Mucosa of descending colon (tissue), 3 donors: ENCODE measurements around the gene HESX1. TPM values are rescaled to one million over a fixed set of nuclear protein-coding genes. Genes with fewer than 3 reads are reported as not detected.

Experiments
- ATAC-seq: fragments of 200-7000 bp; cut with Tn5 transposase; one replicate; pipeline ENCODE4 v1.9.1; 2020; ENCODE audit warnings: mild to moderate bottlenecking, moderate library complexity
- DNase-seq, 3 donors: peaks; one replicate each; pipeline ENCODE4 v3.0.0-alpha.2; 2020
- H3K36me3 ChIP-seq: fragments of 200-600 bp; one replicate; pipeline ENCODE4 v1.8.0; 2021; ENCODE audit warnings: low read depth, mild to moderate bottlenecking
- H3K4me1 ChIP-seq: fragments of 200-600 bp; one replicate; pipeline ENCODE4 v1.8.0; 2021; ENCODE audit warnings: low read depth, mild to moderate bottlenecking
- H3K4me3 ChIP-seq: fragments of 200-600 bp; one replicate; pipeline ENCODE4 v1.8.0; 2021; ENCODE audit warnings: mild to moderate bottlenecking
- H3K9me3 ChIP-seq: fragments of 200-600 bp; one replicate; pipeline ENCODE4 v1.8.0; 2021; ENCODE audit warnings: mild to moderate bottlenecking
- intact Hi-C, 2 donors: fragments of 100-400 bp; cut with DNase I in 1 of 2; cut with micrococcal nuclease in 1 of 2; formaldehyde crosslinking; loops; one replicate each; pipeline versions ENCODE4 v1.11.0 to v1.11.1; 2022; cut with DNase I, micrococcal nuclease
- total RNA-seq, 3 donors: library from RNA; stranded (reverse); fragmentation: NEBNext Ultra II Directional in 2 of 3; extraction: Animal tissue kit (Norgen Biotek cat#: 25700) in 2 of 3; gene quantifications; one replicate each; pipeline versions ENCODE4 v1.2.1 to v1.2.4, GENCODE V29; 2021 to 2023
- TF ChIP-seq, protein P1 (sequence below): fragments of 200-600 bp; IDR thresholded peaks from one replicate; pipeline ENCODE4 v1.8.0; 2022; ENCODE audit warnings: antibody characterized with exemption, mild to moderate bottlenecking
- donor health status: DM: no; HTN: no; CAD: no; lungs with moderate emphysema.
- donor health status: DM: no; HTN: no; CAD: no.
- donor health status: DM: no; HTN: yes; CAD: no.

HESX1 gene
- total RNA-seq, 3 donors from 2014 or later: 0.58 TPM; not detected in 2

DNA sequence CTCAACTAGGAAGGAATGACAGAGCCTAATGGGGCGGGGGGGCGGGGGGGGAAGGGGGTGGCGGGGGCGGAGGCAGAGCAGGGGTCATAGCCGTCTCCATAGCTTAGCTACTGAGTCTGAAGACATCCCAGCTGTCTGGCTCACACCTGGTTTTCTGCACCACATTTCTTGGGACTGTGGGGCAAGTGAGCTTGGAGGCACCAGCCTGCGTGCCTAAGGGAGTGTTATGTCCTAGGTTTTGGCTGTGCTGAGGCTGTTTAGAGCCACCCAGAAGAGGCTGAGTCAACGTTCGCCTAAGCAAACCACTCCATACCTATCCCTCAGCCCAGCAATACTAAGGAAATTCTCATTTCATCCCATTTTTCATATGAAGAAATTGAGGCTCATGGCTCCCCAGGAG is 36.0 kb downstream of the HESX1 start:
- H3K9me3 ChIP-seq: no peaks in the 10 kb centered on the region
- intact Hi-C loops: loop anchor here in 1 of 2 donors (10.0 kb wide), 1 partner anchor 59 kb away; no protein-coding TSS in a partner anchor

DNA sequence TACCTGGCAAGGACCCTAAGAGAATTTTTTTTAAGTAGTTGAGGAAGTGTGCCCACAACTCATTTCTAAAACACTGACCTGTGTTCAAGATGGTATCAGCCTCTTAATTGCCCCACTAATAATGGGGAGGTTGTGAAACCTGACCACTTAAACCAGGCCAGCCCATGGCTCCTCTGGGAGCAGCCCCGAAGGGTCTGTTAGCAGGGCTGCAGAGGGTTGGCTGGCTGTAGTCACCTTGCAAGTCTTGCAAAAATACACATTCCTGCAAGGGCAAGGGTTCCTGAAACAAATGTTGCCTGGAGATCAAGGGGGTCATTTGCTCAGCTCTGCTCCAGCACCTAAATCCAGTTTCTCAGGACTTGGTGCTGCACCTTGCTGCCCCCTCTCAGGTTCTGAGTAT is 37.9 kb downstream of the HESX1 start:
- DNase-seq (no peak), ATAC-seq (no peak)
- H3K9me3 ChIP-seq: no peaks in the 10 kb centered on the region
- H3K36me3 ChIP-seq: no peaks in the 10 kb centered on the region
- no peak overlapping the region for H3K4me3 ChIP-seq
- intact Hi-C loops: loop anchor here in 1 of 2 donors (10.0 kb wide), 1 partner anchor 57 kb away; no protein-coding TSS in a partner anchor
- peaks cover 35% of the 10 kb centered on the region for H3K4me1 ChIP-seq
- TF ChIP-seq, protein P1, sequence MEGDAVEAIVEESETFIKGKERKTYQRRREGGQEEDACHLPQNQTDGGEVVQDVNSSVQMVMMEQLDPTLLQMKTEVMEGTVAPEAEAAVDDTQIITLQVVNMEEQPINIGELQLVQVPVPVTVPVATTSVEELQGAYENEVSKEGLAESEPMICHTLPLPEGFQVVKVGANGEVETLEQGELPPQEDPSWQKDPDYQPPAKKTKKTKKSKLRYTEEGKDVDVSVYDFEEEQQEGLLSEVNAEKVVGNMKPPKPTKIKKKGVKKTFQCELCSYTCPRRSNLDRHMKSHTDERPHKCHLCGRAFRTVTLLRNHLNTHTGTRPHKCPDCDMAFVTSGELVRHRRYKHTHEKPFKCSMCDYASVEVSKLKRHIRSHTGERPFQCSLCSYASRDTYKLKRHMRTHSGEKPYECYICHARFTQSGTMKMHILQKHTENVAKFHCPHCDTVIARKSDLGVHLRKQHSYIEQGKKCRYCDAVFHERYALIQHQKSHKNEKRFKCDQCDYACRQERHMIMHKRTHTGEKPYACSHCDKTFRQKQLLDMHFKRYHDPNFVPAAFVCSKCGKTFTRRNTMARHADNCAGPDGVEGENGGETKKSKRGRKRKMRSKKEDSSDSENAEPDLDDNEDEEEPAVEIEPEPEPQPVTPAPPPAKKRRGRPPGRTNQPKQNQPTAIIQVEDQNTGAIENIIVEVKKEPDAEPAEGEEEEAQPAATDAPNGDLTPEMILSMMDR: no peak

More for the DNA sequence above, 36.0 kb downstream of the HESX1 start:
- no peaks in the 10 kb centered on the region for H3K36me3 ChIP-seq
- TF ChIP-seq, protein P1: no peak
- peaks cover 28% of the 10 kb centered on the region for H3K4me1 ChIP-seq
- ATAC-seq: no peak
- no peak overlapping the region for H3K4me3 ChIP-seq
- DNase-seq: no peak

DNA sequence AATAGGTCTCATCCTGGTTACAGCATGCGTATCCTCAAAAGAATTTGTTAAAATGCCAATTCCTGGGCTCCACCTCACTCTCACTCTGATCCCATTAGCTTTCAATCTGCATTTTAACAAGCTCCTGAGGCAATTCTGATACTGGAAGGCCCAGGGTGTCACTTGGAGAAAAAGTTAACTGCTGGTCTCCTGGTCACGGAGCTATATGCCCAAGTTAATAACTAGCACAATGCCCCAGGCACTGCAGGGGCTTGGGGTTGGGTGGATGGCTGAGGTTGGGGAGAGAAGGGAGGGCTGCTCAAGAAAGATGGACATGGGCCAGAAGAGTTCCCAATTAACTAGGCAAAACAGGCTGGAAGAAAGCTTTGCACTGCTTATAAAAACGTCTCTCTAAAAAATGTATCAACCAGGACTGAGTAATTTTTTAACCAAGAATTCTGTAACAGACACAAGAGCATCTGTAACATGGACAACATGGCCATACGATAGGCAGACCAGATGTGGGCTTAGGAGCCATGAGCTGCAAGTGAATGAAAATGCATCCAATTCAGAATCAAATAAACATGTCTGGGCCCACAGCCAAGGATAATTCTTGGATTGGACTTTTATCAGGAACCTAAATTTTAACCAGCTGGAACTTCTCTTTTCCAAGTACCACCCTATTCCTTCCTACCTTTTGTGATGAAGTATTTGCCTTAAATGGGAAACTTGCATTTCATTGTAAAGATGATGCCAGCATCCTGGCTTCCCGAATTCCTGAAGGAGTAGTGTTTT is 38.8 kb downstream of the HESX1 start:
- peak in 1 of 3 donors; percentile 67 for DNase-seq
- H3K9me3 ChIP-seq: no peaks in the 10 kb centered on the region
- H3K4me1 ChIP-seq: peaks cover 35% of the 10 kb centered on the region
- H3K36me3 ChIP-seq: no peaks in the 10 kb centered on the region
- H3K4me3 ChIP-seq: no peak overlapping the region
- no peak for ATAC-seq
- intact Hi-C loops: loop anchor here in 1 of 2 donors (10.0 kb wide), 1 partner anchor 56 kb away; no protein-coding TSS in a partner anchor
- TF ChIP-seq, protein P1: no peak

DNA sequence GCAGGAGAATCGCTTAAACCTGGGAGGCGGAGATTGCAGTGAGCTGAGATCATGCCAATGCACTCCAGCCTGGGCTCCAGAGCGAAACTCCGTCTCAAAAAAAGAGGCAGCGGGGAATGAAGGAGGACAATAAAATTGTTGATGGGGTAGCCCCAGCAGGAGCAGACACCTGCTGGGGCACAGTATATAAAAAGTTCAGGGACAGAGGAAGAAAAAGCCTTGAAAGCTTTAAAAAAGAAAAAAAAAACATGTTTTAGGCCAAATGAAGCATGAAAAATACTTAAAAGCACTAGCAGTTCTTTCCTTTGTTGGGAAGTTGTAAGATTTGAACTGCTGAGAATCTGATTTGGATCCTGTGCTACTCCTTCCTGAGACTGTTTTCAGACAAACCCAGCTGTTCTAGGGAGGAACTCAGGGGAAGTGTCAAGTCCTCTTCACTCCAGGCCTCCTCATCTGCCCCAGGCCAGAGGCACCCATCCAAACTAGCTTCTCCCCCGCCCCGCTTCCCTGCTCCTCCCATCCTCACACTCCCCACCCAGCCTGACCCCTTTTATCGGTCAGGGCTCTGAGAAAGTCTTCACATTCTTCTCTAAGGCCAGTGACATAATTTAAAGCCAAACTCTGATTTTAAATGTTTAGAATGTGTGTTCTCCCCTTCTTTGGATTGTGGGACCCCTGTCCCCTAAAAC is 39.6 kb downstream of the HESX1 start:
- intact Hi-C loops: loop anchor here in 1 of 2 donors (10.0 kb wide), 1 partner anchor 55 kb away; no protein-coding TSS in a partner anchor

More for the DNA sequence above, 39.6 kb downstream of the HESX1 start:
- no peak for ATAC-seq
- Histone ChIP-seq H3K9me3 (no peaks in the 10 kb centered on the region), H3K4me1 (peaks cover 35% of the 10 kb centered on the region), H3K4me3 (no peak overlapping the region), H3K36me3 (no peaks in the 10 kb centered on the region)
- DNase-seq: no peak
- TF ChIP-seq, protein P1: no peak
